ENCODE measurements around the gene ABCE1.

GRCh38 chr4:145066063-145066501, 32.0 kb upstream of the ABCE1 start:
- TF ChIP-seq CTCF (IDR thresholded peaks at IDR 0.05; ENCODE audit: extremely low read depth in 1 of 2, insufficient read depth in 1 of 2, low read depth in 1 of 2, low read length in 2 of 2) (no peak), MAX (IDR thresholded peaks at IDR 0.05; ENCODE audit: insufficient read depth, insufficient read length) (no peak), POLR2AphosphoS5 (IDR thresholded peaks at IDR 0.05; ENCODE audit: insufficient read depth, low read depth, low read length) (no peak), EZH2 (IDR thresholded peaks at IDR 0.05; ENCODE audit: borderline replicate concordance, low read depth, low read length, severe bottlenecking) (no peak), JUN (IDR thresholded peaks at IDR 0.05; ENCODE audit: borderline replicate concordance, insufficient read depth, insufficient read length, low read depth) (no peak), FOS (IDR thresholded peaks at IDR 0.05; ENCODE audit: borderline replicate concordance, insufficient read depth, low read length) (no peak)
